Activated B cell treated with CpG ODN at 0.5 μM for 24 hours (primary cell): ENCODE measurements around the gene TPPP3. TPM values are rescaled to one million over a fixed set of nuclear protein-coding genes. Genes with fewer than 3 reads are reported as not detected.
A peak's percentile ranks its signal among the peaks of the same experiment; 100 is the strongest.

Experiments used
- ATAC-seq: fragments of 200-7000 bp; cut with Tn5 transposase; one replicate; pipeline ENCODE4 v1.10.0; 2021; ENCODE audit warnings: low read depth, mild to moderate bottlenecking, moderate library complexity
- CTCF ChIA-PET: fragments of 350-600 bp; sonication (Branson Sonifier 250); formaldehyde crosslinking; loops from one replicate; lab custom pipeline; 2021; ENCODE audit warnings: antibody characterized with exemption; lab: Charles Lee
- POLR2A ChIA-PET: fragments of 350-600 bp; sonication (Branson Sonifier 250); formaldehyde crosslinking; loops from one replicate; lab custom pipeline; 2021; ENCODE audit warnings: antibody characterized with exemption; lab: Charles Lee
- DNase-seq: peaks from one replicate; pipeline ENCODE4 v3.0.0; 2022
- H3K27ac Mint-ChIP-seq: one replicate; pipeline ENCODE4 v1.8.0; 2020; ENCODE audit warnings: mixed read lengths
- H3K27me3 Mint-ChIP-seq: one replicate; pipeline ENCODE4 v1.8.0; 2021; ENCODE audit warnings: mixed read lengths
- H3K36me3 Mint-ChIP-seq: one replicate; pipeline ENCODE4 v1.8.0; 2021; ENCODE audit warnings: low read depth, mixed read lengths
- H3K4me1 Mint-ChIP-seq: one replicate; pipeline ENCODE4 v1.8.0; 2021; ENCODE audit warnings: mixed read lengths
- H3K4me3 Mint-ChIP-seq: one replicate; pipeline ENCODE4 v1.8.0; 2020; ENCODE audit warnings: mild to moderate bottlenecking, mixed read lengths
- H3K9me3 Mint-ChIP-seq: one replicate; pipeline ENCODE4 v1.8.0; 2020; ENCODE audit warnings: mixed read lengths
- intact Hi-C: fragments of 100-400 bp; cut with micrococcal nuclease; formaldehyde crosslinking; loops from one replicate; pipeline ENCODE4 v1.15.1; 2024
- total RNA-seq: library from RNA; stranded (reverse); gene quantifications from 2 replicates; pipeline ENCODE4 v1.2.3, GENCODE V29; 2022
- TF ChIP-seq, protein P1 (sequence below): fragments of 200-600 bp; IDR thresholded peaks from one replicate; pipeline ENCODE4 v1.8.0; 2022; ENCODE audit warnings: antibody characterized with exemption, mild to moderate bottlenecking

The TPPP3 gene
- total RNA-seq, 1 donor from 2014 or later = not detected

GRCh38 chr16:67430504-67430976, 37.2 kb upstream of the TPPP3 start:
- Mint-ChIP-seq H3K27ac (no peak overlapping the region), H3K4me1 (peaks cover 35% of the 10 kb centered on the region), H3K4me3 (peak overlapping the region; percentile 83), H3K36me3 (peaks cover 1% of the 10 kb centered on the region), H3K27me3 (peaks cover 27% of the 10 kb centered on the region), H3K9me3 (no peaks in the 10 kb centered on the region)
- intact Hi-C loops = no loop called here
- TF ChIP-seq, protein P1, sequence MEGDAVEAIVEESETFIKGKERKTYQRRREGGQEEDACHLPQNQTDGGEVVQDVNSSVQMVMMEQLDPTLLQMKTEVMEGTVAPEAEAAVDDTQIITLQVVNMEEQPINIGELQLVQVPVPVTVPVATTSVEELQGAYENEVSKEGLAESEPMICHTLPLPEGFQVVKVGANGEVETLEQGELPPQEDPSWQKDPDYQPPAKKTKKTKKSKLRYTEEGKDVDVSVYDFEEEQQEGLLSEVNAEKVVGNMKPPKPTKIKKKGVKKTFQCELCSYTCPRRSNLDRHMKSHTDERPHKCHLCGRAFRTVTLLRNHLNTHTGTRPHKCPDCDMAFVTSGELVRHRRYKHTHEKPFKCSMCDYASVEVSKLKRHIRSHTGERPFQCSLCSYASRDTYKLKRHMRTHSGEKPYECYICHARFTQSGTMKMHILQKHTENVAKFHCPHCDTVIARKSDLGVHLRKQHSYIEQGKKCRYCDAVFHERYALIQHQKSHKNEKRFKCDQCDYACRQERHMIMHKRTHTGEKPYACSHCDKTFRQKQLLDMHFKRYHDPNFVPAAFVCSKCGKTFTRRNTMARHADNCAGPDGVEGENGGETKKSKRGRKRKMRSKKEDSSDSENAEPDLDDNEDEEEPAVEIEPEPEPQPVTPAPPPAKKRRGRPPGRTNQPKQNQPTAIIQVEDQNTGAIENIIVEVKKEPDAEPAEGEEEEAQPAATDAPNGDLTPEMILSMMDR = no peak
- ChIA-PET CTCF (interaction anchor here (1.0 kb wide), 1 partner anchor 35 kb away, joined by 6 read pairs; no protein-coding TSS in a partner anchor), POLR2A (interaction anchor here (0.6 to 0.7 kb wide), 2 partner anchors 13 to 23 kb away, joined by 3 to 4 read pairs; no protein-coding TSS in a partner anchor)
- ATAC-seq (peak; percentile 23), DNase-seq (peak; percentile 48)

DNA sequence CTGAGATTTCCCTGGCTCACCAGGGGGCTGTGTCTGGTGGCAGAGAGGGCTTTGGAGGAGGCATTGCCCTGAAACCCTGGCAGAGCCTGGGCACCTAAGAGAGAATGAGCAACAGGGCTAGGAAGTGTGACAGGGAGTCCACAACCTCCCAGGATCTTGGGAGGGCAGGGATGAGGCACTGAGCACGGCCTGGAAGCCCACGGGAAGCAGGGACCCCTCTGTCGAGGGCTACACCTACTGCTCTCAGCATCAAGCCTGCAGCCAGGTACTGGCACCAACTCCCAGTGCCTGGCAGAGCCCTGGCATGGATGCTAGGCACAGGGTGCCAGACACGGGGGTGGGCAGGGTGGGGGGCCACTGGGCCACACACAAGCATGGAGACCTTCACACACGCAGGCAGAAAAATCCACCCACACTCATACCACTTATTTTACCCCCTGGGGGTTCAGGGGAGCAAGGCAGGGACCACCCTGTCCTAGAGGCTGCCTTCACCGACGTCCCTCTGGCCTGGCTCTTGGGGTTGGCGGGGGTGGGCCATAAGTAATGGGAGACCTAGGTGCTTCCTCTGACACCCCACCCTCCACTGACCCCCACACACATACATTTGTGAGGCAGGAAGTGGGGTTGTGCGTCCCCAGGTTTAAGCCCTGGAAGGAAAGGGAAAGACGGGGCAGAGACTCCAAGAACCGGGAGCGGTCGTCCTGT, 36.7 kb upstream of the TPPP3 start:
- ChIA-PET CTCF (interaction anchor here (0.9 to 2.0 kb wide), 4 partner anchors 14 to 87 kb away, joined by 3 to 8 read pairs (median 6); no protein-coding TSS in a partner anchor), POLR2A (no interaction called here)
- DNase-seq (no peak), ATAC-seq (no peak)
- H3K27ac Mint-ChIP-seq = no peak overlapping the region
- peaks cover 31% of the 10 kb centered on the region for H3K27me3 Mint-ChIP-seq
- no peaks in the 10 kb centered on the region for H3K36me3 Mint-ChIP-seq
- peaks cover 31% of the 10 kb centered on the region for H3K4me1 Mint-ChIP-seq
- H3K4me3 Mint-ChIP-seq = peak overlapping the region; percentile 83
- TF ChIP-seq, protein P1 = no peak
- H3K9me3 Mint-ChIP-seq = no peaks in the 10 kb centered on the region
- intact Hi-C loops = loop anchor here (5.0 kb wide), 1 partner anchor 237 kb away; the partner anchor contains the start of genes C16orf86 and ENKD1

GRCh38 chr16:67429053-67429798, 35.9 kb upstream of the TPPP3 start:
- Mint-ChIP-seq H3K4me3 (peak overlapping the region; percentile 46), H3K36me3 (no peaks in the 10 kb centered on the region), H3K27ac (no peak overlapping the region), H3K9me3 (no peaks in the 10 kb centered on the region), H3K4me1 (peaks cover 25% of the 10 kb centered on the region), H3K27me3 (peaks cover 31% of the 10 kb centered on the region)
- TF ChIP-seq, protein P1 = no peak
- POLR2A ChIA-PET = interaction anchor here (0.7 to 1.5 kb wide), 2 partner anchors 52 to 187 kb away, joined by 3 to 5 read pairs; partner anchors contain the start of gene ATP6V0D1
- ATAC-seq (no peak), DNase-seq (no peak)
- CTCF ChIA-PET = interaction anchor here (0.9 to 3.0 kb wide), 6 partner anchors 9 to 88 kb away, joined by 3 to 63 read pairs (median 7); no protein-coding TSS in a partner anchor
- intact Hi-C loops = loop anchor here (5.0 kb wide), 1 partner anchor 238 kb away; the partner anchor contains the start of genes C16orf86 and ENKD1

- no peak overlapping the region for H3K4me3 Mint-ChIP-seq
- H3K4me1 Mint-ChIP-seq = peaks cover 19% of the 10 kb centered on the region
- ATAC-seq (peak; percentile 76), DNase-seq (peak; percentile 51)
- H3K27ac Mint-ChIP-seq = no peak overlapping the region
- H3K9me3 Mint-ChIP-seq = no peaks in the 10 kb centered on the region
- ChIA-PET CTCF (interaction anchor here (0.6 to 3.0 kb wide), 17 partner anchors 10 to 692 kb away, joined by 3 to 63 read pairs (median 4); partner anchors contain the start of genes ATP6V0D1 and ZDHHC1), POLR2A (interaction anchor here (0.7 to 1.5 kb wide), 2 partner anchors 53 to 186 kb away, joined by 3 to 5 read pairs; partner anchors contain the start of gene ATP6V0D1)
- no peaks in the 10 kb centered on the region for H3K36me3 Mint-ChIP-seq
- intact Hi-C loops = loop anchor here (1.0 to 5.0 kb wide), 3 partner anchors 19 to 239 kb away; partner anchors contain the start of genes C16orf86 and ENKD1
- TF ChIP-seq, protein P1 = peak; percentile 65
- peaks cover 37% of the 10 kb centered on the region for H3K27me3 Mint-ChIP-seq
These were observed 34.9 kb upstream of the TPPP3 start for GRCh38 chr16:67428146-67428731.
